Heart right ventricle (tissue), 16 donors: ENCODE measurements around the gene DIPK1A. TPM values are rescaled to one million over a fixed set of nuclear protein-coding genes. Genes with fewer than 3 reads are reported as not detected.

Experiments
- ATAC-seq, 8 donors: fragments of 200-7000 bp; cut with Tn5 transposase; one replicate each; pipeline ENCODE4 v1.9.1; 2020; ENCODE audit warnings: mild to moderate bottlenecking in 8 of 8, moderate library complexity in 8 of 8, moderate number of reproducible peaks in 1 of 8
- DNase-seq, 2 donors: peaks; one replicate each; pipeline ENCODE4 v3.0.0-alpha.2; 2020
- H3K27ac ChIP-seq, 10 donors: fragments of 200-600 bp; sonication (generic) in 2 of 10; one replicate each; pipeline versions ENCODE4 v1.5.0 to v1.8.0; 2020 to 2022; ENCODE audit warnings: mild to moderate bottlenecking in 3 of 10
- H3K27me3 ChIP-seq, 7 donors: fragments of 200-600 bp; one replicate each; pipeline ENCODE4 v1.8.0; 2021 to 2022; ENCODE audit warnings: mild to moderate bottlenecking in 2 of 7
- H3K36me3 ChIP-seq, 9 donors: fragments of 200-600 bp; sonication (generic) in 1 of 9; one replicate each; pipeline versions ENCODE4 v1.5.0 to v1.8.0; 2020 to 2022; ENCODE audit warnings: mild to moderate bottlenecking in 2 of 9
- H3K4me1 ChIP-seq, 9 donors: fragments of 200-600 bp; sonication (generic) in 1 of 9; one replicate each; pipeline versions ENCODE4 v1.5.0 to v1.8.0; 2020 to 2022; ENCODE audit warnings: mild to moderate bottlenecking in 4 of 9
- H3K4me3 ChIP-seq, 10 donors: fragments of 200-600 bp; sonication (generic) in 2 of 10; one replicate each; pipeline versions ENCODE4 v1.5.0 to v1.8.0; 2020 to 2022; ENCODE audit warnings: mild to moderate bottlenecking in 7 of 10, moderate library complexity in 2 of 10
- H3K9me3 ChIP-seq, 11 donors: fragments of 200-600 bp in 10 of 11; sonication (generic) in 2 of 11; one replicate each; pipeline versions ENCODE4 v1.5.0 to v1.8.0; 2013 to 2022; ENCODE audit warnings: mild to moderate bottlenecking in 2 of 11, control low read depth in 1 of 11, moderate library complexity in 1 of 11
- CTCF ChIP-seq, 9 donors: fragments of 200-600 bp; sonication (generic) in 2 of 9; IDR thresholded peaks; one replicate each; pipeline versions ENCODE4 v1.5.0 to v1.8.0; 2021 to 2022; ENCODE audit warnings: antibody characterized with exemption in 9 of 9, mild to moderate bottlenecking in 5 of 9, moderate library complexity in 1 of 9
- WGBS, 2 donors: extraction: QIAGEN DNeasy Blood & Tissue Kit; methylation state at CpG; one replicate each; pipeline ENCODE4 v1.1.7; 2013; ENCODE audit warnings: inconsistent platforms in 1 of 2; 5-methylcytosine and 5-hydroxymethylcytosine counted together
- intact Hi-C, 10 donors: fragments of 100-400 bp; cut with DNase I; formaldehyde crosslinking; loops; one replicate each; pipeline versions ENCODE4 v1.11.1 to v1.14.2; 2022
- polyA plus RNA-seq, 2 donors: library from polyadenylated mRNA; stranded (reverse); fragments of 200-250 nt; gene quantifications; one replicate each; pipeline ENCODE4 v1.2.3, GENCODE V29; 2013
- total RNA-seq, 10 donors: library from RNA; stranded (reverse); fragmentation: NEBNext Ultra II Directional in 3 of 10; extraction: Animal tissue kit (Norgen Biotek cat#: 25700) in 3 of 10; gene quantifications; one replicate each; pipeline versions ENCODE4 v1.2.1 to v1.2.4, GENCODE V29; 2021 to 2023
- donor health status: Arrhythmogenic right ventricular cardiomyopathy.
- donor health status: ischemic (EF 13 %, LVEDD 7.1; RV severe dilation, severe dysfunction).
- donor health status: healthy with polysubstance abuse.
- donor health status: DM: no; HTN: yes; CAD: no.
- donor health status: DM: no; HTN: no; CAD: no.
- donor health status: ischemic (EF 25% LVEDD 6.9; RV normal size, moderate dysfunction).
- donor health status: ischemic (EF 25% LVEDD 5.7; RV mildly dilated, moderate dysfunction).
- donor health status: healthy.
- donor health status: DM: yes; HTN: yes; CAD: no.
- donor health status: Ischemic cardiomyopathy.
- donor health status: ischemic (EF 35%, LVEDD 5.7; RV mildly dilated, moderate dysfunction).
- donor health status: nonischemic (EF 11% LVEDD 7.7; RV severe dilation, severe dysfunction).
- donor health status: DM: yes; HTN: yes; CAD: no.
- donor health status: PGD.
- donor health status: ischemic (EF 29% LVEDD 5.4; RV normal size, mild dysfunction).
- donor health status: nonischemic (EF 23%, LVEDD 6.1; RV moderate dilation, normal function).

Gene DIPK1A
- total and polyA plus RNA-seq, 12 donors, result 3.4 to 8.5 (median 6.3) TPM

- H3K27ac ChIP-seq, result no peak overlapping the region
- ATAC-seq, result no peak
- DNase-seq, result no peak
- no peak for TF ChIP-seq CTCF (IDR thresholded peaks at IDR 0.05)
- WGBS, 2 donors, result 88 to 89% methylated on average over 3 of the region's 3 CpGs
- no peaks in the 10 kb centered on the region for H3K4me1 ChIP-seq
- H3K36me3 ChIP-seq, result no peaks in the 10 kb centered on the region
- intact Hi-C loops, result no loop called here
- no peaks in the 10 kb centered on the region for H3K9me3 ChIP-seq
- no peak overlapping the region for H3K4me3 ChIP-seq
- no peaks in the 10 kb centered on the region for H3K27me3 ChIP-seq
These were observed 140.7 kb downstream of the DIPK1A start for GRCh38 chr1:92820551-92820950.

- intact Hi-C loops, result no loop called here
- Histone ChIP-seq H3K36me3 (no peaks in the 10 kb centered on the region), H3K27me3 (no peaks in the 10 kb centered on the region), H3K9me3 (no peaks in the 10 kb centered on the region), H3K4me1 (no peaks in the 10 kb centered on the region), H3K4me3 (no peak overlapping the region), H3K27ac (no peak overlapping the region)
- TF ChIP-seq CTCF (IDR thresholded peaks at IDR 0.05), result no peak
- ATAC-seq, result no peak
- no peak for DNase-seq
- WGBS, 2 donors, result 71 to 77% methylated on average over 3 of the region's 3 CpGs
These were observed 141.2 kb downstream of the DIPK1A start for GRCh38 chr1:92820024-92820423.

- intact Hi-C loops, result loop anchor here in 8 of 10 donors (2.0 to 10.0 kb wide), 4 partner anchors 66 to 513 kb away; no protein-coding TSS in a partner anchor
- 96% methylated on average over 3 of the region's 3 CpGs for WGBS, 2 donors
- Histone ChIP-seq H3K27ac (no peak overlapping the region), H3K9me3 (no peaks in the 10 kb centered on the region), H3K36me3 (no peaks in the 10 kb centered on the region), H3K4me3 (no peak overlapping the region), H3K27me3 (no peaks in the 10 kb centered on the region), H3K4me1 (no peaks in the 10 kb centered on the region)
- DNase-seq (peak in 1 of 2 donors; percentile 12), ATAC-seq (peak in 1 of 8 donors; percentile 27)
- peak; percentile 36 to 75 (median 69) for TF ChIP-seq CTCF (IDR thresholded peaks at IDR 0.05)
These were observed 143.1 kb downstream of the DIPK1A start for GRCh38 chr1:92817986-92818764.

- Histone ChIP-seq H3K9me3 (no peaks in the 10 kb centered on the region), H3K4me1 (no peaks in the 10 kb centered on the region), H3K4me3 (no peak overlapping the region), H3K27me3 (no peaks in the 10 kb centered on the region), H3K36me3 (no peaks in the 10 kb centered on the region), H3K27ac (no peak overlapping the region)
- 77 to 84% methylated on average over 1 of the region's 1 CpG for WGBS, 2 donors
- TF ChIP-seq CTCF (IDR thresholded peaks at IDR 0.05), result no peak
- no peak for ATAC-seq
- no peak for DNase-seq
- intact Hi-C loops, result loop anchor here in 5 of 10 donors (5.0 to 10.0 kb wide), 3 partner anchors 65 to 512 kb away; no protein-coding TSS in a partner anchor
These were observed 144.0 kb downstream of the DIPK1A start for GRCh38 chr1:92817137-92817697.
